Dermis microvascular lymphatic vessel endothelial cell (primary cell): Measurements from ENCODE around the gene SLC9C1. TPM values are rescaled to one million over a fixed set of nuclear protein-coding genes. Genes with fewer than 3 reads are reported as not detected.

Experiments
- DNase-seq, 2 donors: peaks; one replicate each; pipeline versions ENCODE4 v3.0.0 to v3.0.0-alpha.2; 2010; ENCODE audit warnings: low read depth in 2 of 2
- total RNA-seq: library from RNA; depleted of rRNA; stranded (reverse); fragments of >200 nt; gene quantifications from 2 replicates; pipeline ENCODE4 v1.2.1, GENCODE V29; 2014

The SLC9C1 gene
- total RNA-seq, 1 donor from 2014 or later: under 0.01 TPM

DNA sequence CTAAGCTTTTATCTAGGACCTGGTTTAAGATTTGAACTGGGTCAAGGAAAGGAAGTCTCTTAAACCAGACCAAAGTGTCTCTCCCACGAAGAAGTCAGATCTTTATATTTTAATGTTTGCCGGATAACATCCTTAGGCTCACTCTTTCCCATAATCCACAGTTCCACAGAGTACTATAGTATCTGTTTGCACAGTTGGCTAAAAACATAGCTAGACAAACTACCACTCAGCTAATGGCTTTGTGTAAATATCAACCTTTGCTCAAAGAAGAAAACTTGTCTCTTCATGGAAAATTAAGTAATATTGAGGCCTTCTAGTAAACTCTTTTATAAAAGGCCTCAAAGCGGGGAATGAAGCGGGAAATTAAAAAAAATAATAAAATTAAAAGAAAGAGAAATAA is 13.5 kb upstream of the SLC9C1 start:
- DNase-seq: no peak

DNA sequence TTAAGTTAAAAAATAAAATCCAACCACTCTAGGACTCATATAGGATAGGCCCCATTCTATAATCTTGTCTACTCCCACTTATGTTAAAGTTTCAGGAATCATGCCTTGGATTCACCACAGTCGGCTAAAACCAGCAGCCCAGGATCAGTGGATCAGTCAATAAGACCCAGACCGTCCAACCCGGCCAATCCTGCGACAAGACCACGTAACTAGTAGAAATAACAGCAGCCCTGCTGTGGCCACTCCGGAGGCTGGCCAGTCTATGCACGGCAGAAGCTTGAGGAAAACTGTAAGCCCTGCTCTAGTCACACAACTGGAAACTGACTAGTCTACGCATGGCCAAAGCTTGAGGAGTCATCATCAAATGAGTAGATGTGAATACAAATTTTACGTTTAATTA is 12.8 kb upstream of the SLC9C1 start:
- no peak for DNase-seq

DNA sequence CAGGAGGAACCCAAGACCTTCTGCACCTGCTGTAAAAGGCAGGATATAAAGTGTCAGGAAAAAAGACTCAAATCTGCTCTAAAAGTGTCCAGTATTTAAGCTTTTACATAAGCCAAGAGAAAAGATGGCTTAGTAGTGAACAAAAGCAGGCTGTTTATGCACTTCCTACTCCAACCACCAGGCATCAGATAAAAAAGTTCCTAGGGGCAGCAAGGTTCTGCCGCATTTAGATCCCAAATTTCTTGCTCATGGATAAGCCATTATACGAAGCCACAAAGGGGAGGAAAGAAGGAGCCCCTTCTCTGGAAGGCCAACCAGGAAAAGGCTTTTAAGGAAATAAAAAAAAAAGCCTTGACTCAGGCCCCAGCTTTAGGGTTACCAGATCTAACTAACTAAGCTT is 10.6 kb upstream of the SLC9C1 start:
- no peak for DNase-seq

DNA sequence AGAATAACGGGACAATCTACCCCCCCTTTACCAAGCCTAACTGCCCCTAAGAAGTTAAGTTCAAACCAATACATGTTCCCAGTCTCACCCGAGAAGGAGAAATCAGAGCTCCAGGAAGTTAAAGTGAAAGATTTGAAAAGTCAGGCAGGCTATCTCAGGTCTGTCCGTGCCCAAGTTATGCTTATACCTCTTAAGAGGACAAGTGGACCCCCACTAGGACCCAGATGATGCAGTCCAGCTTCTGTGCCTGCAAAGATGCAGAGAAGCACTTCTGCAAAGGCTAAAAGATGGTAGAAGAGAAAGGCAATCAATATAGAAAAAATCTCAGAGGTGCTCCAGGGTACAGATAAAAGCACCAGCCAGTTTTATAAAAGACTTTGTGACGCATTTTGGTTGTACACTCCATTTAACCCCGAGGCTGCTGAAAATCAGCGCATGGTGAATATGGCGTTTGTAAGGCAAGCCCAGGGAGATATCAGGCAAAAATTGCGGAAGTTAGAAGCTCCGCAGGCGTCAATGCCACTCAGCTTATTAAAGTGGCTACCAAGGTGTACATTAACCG is 9.8 kb upstream of the SLC9C1 start:
- DNase-seq: no peak

DNA sequence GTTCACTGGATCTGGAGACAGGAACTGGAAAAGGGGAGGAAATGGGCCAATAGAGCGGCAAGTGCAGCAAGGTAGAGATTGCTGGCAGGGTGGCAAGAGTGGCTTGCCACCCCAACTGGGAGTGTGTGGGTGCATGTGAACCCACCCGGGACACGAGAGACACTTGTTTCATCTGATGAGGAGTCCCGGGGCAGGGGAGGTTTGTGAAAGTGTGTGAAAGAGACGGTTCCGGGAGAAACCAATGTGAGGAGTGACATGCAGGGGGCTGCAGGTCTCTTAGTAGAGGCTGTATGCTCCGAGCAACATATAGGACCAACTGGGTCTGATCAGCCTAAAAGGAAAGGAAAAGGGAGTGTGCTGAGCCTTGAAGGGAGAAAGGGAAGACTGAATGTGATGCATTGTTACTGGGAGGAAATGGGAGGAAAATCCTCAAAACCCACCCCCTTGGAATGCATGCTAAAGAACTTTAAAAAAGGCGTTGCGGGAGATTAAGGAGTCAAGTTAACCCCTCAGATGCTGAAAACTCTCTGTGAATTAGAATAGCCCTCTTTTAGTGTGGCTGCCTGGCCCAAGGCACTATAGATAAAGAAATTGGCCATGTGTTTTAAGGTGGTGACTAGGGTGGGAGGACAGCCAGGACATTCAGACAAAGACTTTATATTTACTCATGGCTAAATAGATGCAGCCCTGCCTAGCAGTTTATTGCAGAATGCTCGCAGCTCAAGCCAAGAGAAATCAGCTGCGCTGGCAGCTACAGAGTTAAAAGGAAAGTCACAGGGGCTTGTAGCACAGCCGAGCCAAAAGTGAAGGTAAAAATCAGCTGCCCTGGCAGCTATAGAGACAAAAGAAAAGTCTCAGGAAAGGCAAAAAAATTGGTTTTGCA is 9.1 kb upstream of the SLC9C1 start:
- DNase-seq: no peak

DNA sequence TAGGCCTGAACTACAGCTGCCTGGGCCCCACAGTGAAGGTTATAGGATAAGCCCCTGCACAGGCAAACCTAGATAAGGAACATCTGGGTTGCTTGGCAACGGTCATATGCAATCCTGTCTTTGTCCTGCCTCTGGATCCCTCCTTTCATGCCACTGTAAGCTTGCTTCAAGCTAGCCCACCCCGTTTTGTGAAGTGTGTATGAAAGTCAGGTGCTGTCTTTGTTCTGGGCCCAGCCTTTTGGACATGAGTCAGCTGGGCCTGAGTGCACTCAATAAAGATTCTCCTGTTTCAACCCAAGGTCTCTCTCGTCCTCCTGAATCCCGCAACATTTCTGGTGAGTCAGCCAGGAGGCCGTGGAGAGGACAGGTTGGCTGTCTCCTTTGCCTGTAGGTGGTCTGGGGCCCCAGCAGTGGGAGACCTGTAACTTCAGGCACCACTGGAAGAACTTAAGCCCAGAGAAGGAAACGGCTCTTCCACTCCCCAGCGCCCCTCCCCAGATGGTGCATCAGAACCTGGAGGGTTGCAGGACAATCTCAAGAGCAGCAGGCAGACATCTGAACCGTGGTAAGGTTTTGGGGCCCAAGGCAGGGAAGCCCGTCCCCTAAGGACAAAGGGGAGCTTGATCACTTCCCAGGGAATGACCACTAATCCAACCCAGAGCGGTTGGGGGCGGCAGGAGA is 8.3 kb upstream of the SLC9C1 start:
- no peak for DNase-seq

DNA sequence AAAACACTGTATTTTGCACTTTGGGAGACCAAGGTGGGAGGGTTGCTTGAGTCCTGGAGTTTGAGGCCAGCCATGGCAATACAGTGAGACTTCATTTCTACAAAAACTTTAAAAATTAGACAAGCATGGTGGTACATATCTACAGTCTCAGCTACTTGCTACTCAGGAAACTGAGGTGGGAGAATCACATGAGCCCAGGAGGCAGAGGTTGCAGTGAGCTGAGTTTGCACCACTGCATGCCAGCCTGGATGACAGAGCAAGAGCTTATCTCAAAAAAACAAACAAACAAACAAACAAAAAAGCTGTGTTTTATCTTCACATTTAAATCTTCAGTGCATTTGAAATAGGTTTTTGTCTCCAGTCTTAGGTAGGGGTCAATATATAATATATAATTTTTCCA is 4.8 kb upstream of the SLC9C1 start:
- no peak for DNase-seq

DNA sequence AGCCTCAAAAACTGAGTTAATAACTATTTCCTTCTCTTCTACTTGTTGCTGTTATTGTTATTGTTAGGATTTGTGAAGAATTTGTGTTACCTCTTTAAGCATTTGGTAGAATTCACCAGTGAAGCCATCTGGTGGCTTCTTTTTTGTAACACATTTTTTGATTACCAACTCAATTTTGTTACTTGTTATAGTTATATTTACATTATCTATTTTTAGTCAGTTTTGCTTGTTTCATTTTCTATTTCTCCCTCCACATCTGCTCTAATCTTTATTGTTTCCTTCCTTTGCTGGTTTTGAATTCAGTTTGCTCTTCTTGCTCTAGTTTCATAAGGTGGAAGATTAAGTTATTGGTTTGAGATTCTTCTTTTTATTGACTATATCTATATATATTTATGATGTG is 3.7 kb upstream of the SLC9C1 start:
- DNase-seq: no peak

DNA sequence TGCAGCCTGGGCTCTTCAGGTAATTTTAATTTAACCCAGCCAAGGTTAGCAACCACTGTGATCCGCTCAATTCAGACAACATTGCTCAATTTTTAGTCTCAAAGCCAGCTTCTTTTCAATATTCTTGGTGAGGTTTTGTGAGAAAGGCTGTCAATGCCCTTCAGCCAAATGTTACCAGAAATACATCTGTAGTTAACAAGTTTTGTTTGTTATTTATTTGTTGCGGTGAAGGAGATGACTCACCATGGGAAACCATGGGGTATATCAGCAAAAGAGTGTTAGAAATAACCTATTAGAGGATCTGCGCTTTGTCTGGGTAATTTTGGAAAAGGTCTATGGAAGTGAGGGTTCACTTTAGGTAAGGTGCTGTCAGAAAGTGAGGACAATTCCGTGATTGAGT is 5.0 kb downstream of the SLC9C1 start:
- no peak for DNase-seq

DNA sequence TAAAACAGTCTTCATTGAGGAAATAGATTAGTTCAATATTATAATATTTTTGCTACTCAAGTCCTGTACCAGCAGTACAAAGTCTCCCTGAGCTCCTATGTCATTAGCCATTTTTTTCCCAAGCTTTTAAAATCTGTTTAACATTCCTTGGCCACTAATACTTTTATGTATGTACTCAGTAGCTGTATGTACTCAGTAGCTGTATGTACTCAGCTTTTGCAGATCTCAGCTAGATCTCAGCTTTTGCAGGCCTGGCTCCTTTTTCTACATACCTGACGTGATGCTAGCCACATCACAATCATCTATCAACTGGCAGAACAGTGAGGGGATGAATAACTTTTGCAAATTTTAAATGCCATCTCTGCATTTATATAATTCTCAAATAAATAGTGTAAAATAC is 13.8 kb downstream of the SLC9C1 start:
- DNase-seq: no peak

DNA sequence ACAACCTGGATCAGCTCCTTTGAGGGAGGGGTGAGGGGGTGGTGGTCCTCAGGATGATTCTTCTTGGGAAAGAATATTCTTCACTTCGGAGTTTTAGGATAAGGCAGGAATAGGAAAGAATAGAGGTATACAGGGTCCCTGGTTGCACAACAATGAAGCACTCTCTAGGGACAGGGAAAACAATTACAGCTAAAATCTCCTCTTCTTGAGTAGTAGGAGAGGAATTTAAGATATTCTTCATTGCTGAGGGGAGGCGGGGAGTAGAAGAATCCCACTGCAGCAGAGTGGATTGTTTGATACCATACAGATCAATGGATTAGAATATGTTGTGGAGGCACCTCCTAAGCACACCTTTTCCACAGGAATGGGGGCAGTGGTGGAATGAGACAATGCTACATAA is 20.5 kb downstream of the SLC9C1 start:
- no peak for DNase-seq

DNA sequence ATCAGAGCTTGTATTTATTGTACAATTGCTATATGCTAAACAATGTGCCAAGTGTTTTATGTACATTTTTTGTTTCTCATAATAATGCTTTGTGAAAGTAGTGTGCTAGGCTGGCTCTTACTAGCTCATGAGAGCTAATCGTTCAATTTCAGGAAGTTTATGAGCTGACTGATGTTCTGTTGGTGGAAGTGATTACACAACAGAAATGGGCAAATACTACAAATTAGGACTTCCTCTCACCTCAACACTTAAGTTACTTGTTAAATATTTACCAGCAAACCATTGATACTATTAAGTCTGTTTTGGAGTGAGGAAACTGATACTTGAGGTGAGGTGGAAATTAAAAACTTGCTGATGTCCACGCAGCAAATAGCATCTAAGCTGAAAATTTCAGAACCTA is 32.3 kb downstream of the SLC9C1 start:
- no peak for DNase-seq

DNA sequence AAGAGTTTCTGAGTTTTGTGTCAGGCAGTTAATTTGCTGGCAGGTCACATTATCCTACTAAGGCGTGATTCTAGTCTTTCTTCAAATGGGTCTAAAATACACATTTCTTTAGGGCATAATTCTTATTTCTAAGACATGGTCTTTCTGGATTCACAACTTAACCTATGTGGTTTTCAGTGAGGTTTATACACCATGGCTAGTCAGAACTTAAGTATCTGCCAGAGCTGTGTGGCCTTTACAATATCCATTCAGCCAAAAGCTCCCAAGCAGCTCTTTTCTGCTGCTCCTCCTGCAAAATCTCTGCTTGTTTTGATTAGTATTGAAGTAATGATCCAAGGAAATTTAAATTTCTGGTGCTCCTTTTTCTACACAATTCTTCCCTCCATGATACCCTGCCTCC is 33.5 kb downstream of the SLC9C1 start:
- no peak for DNase-seq

DNA sequence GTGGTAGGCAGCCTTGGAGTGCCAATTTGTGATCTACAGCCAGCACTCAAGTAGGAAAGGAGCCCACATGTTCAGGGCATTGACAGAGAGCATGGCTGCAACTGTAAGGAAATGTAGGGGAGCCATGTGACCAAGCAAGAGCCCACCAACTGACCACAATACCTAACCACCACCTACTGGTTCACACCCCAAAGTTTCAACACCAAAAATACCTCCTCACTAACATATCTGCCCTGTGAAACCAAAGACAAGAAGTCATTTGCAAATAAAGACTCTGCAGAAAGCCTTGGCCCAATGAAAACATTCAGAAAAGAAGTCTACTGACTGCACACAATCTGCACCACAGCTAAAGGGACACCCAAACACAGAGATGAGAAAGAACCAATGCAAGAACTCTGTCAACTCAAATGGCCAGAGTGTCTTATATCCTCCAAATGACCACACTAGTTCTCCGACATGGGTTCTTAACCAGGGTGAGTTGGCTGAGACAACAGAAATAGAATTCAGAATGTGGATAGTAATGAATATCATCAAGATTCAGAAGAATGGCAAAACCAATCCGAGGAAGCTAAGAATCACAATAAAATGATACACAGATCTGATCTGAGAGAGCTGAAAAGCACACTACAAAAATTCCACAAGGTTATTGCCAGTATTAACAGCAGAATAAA is 40.6 kb downstream of the SLC9C1 start:
- DNase-seq: no peak

DNA sequence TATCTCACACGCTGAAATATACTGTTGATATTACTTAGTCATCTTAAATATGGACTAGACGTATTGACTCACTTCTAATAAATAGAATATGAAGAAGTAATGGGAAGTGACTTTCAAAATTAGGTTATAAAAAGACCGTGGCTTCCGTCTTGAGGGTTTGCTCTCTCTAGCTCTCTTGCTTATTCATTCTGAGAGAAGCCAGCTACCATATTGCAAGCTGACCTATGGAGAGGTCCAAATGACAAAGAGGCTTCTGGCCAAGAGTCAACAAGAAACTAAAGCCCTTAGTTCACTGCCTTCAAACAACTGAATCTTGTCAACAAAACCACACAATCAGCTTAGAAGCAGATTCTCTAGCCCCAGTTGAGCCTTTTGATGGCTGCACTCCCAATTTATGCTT is 46.1 kb downstream of the SLC9C1 start:
- DNase-seq: no peak

DNA sequence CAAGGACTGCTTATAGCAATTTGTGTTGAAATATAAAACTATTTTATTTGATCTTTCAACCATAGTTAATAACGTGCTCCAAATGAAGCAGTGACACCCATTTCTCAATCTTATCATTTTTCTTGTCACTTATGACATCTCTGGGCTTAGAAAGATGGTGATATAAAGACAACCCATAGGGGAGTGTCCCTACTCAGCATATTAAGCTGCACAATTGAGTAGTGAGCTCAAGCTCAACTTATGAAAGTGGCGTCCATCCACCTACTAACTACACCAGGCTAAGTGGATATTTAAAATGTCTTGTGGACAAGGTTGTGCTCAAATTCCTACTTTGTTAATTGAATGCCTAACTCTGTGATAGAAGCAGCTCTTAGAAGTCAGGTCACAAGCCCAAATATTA is 46.7 kb downstream of the SLC9C1 start:
- no peak for DNase-seq

DNA sequence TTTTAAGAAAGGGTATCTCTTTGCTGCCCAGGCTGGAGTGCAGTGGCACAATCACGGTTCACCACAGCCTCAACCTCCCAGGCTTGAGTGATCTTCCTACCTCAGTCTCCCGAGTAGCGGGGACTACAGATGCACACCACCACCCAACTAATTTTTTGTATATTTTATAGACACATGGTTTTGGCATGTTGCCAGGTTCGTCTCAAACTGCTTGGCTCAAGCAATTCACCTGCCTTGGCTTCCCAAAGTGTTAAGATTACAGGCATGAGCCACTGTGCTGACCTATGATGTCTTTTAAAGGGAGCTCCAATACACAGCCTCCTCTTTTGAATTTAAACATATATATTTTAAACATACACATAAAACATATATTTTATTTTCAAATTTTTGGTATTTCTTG is 60.9 kb downstream of the SLC9C1 start:
- no peak for DNase-seq

DNA sequence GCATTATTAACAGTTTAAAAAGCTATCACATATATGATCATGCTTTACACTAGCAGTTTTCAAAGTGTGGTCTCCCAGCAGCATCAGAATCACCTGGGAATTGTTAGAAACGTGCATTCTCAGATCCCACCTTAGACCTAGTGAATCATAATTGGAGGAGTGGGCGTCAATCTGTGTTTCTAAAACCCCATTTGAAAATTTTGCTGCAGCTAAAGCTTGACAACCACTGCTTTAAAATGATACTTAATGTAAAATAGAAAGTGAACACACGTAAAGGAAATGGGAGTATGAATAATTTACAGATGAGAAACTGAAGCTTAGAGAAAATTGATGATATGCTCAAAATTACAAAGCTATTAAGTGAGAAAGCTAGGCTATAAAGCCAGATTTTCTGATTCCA is 62.3 kb downstream of the SLC9C1 start:
- no peak for DNase-seq

DNA sequence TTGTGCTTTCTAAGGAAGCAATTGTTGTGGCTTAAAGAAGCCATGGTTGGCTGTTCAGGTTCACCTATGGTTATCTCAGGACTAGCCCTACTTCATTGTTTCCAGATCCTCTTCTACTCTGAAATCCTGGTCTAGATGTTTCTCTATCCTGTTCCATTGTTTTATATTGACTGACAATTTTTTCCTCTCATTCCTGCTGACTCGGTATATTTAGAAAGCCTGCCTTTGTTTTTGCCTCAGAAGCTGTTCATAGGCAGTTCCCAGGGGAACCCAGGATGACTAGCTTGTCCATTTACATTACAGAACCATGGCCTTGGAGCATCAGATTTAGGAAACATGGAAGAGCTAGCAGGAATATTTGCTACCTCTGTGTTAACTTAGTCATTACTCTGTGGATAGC is 64.0 kb downstream of the SLC9C1 start:
- DNase-seq: no peak

DNA sequence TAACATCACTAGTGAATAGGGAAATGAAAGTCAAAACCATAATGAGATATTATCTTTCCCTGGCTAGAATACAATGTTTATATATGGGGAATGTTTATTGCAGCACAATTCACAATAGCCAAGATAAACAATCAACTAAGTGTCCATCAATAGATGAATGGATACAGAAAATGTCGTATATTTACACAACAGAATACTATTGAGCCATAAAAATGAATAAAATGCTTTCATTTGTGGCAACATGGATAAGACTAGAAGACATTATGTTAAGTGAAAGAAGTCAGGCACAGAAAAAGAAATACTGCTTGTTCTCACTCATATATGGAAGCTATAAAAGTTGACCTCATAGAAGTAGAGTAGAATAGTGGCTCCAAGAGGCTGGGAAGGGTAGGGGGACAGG is 65.2 kb downstream of the SLC9C1 start:
- DNase-seq: no peak

DNA sequence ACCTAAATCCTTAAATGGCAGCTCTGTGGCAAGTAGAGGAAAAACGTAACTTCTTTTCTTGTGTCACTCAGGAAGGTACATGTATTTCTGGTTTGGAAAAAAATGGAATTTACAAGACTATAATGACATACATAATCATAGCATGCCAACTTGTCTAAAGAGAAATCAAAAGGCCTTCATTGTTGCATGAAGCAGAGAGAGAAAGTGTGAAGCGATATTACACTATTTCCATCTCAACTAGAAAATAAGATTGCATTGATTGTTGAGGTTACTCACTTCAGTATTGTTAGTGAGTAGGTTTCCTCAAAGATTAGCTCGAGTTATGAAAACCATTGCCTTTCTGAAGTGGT is 93.7 kb downstream of the SLC9C1 start:
- DNase-seq: no peak

DNA sequence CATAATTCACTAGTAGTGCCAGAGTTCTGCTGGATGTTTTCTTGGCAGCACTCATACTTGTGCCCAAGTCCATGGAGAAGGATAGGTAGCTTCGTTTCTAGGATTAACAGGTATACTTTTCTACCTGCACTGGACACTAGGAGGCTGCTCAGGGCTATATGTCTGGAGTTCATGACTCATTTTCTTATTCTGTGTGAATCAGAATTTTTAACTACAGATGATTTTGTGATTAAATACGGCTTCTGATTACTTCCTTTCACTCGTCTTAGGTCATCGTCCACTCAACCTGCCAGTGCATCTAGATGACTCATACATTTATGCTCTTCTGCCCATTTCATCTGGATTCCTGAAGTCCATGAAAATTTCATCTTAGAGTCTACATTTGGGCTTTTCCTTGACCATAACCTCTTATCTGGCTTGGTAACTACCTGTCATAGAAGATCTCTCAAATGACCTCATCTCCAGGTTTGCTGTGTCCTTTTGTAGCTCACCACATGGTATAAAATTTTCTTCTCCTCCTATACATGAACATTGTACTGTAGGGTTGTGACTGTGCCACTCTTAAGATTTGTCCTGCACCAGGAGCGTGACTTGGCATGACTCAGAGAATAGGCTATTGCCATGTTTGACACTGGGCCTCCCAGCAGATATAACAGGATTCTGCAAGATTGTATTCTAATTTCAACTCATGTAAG is 94.2 kb downstream of the SLC9C1 start:
- DNase-seq: no peak
